ENCODE measurements around the gene CSNK2A3.

CSNK2A3 gene

DNA sequence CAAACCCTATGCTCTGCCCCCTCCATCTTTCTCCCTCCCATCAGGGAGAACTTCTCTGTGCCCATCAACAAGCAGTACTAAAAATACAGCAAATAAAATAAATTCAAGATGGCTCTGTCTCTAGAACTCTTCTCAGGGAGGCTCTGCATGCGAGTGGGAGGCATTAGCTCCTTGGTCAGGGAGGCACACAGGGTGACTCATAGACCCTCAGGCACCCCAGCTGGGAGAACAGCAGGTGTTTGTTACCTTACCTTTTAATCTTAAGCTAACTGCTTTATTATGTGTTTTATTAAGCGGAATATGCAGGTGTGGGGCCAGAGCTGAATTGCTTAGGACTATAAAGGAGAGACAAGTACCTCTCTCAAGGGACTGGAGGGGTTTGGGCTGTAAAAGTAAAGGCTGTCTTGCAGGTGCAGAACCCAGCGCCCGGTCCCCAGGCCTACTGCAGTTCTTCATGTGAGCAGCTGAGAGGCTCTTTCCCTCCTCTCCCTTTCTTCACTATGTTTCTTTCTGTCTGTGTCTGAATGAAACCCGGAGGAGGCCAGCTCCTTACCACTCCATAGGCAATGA, 20.8 kb downstream of the CSNK2A3 start:
- Histone ChIP-seq H3K36me3 (ENCODE audit: control insufficient read depth, insufficient read depth, low read length) (peaks cover 3% of the 10 kb centered on the region), H3K4me1 (ENCODE audit: control insufficient read depth, insufficient read depth, low read length) (peaks cover 3% of the 10 kb centered on the region), H3K9me3 (ENCODE audit: control insufficient read depth, insufficient read depth, low read length) (no peaks in the 10 kb centered on the region), H3K4me3 (ENCODE audit: low read depth, low read length) (no peak overlapping the region), H3K9ac (ENCODE audit: low read depth, low read length) (no peak overlapping the region), H3K27me3 (ENCODE audit: control insufficient read depth, insufficient read depth, low read length) (no peaks in the 10 kb centered on the region)

DNA sequence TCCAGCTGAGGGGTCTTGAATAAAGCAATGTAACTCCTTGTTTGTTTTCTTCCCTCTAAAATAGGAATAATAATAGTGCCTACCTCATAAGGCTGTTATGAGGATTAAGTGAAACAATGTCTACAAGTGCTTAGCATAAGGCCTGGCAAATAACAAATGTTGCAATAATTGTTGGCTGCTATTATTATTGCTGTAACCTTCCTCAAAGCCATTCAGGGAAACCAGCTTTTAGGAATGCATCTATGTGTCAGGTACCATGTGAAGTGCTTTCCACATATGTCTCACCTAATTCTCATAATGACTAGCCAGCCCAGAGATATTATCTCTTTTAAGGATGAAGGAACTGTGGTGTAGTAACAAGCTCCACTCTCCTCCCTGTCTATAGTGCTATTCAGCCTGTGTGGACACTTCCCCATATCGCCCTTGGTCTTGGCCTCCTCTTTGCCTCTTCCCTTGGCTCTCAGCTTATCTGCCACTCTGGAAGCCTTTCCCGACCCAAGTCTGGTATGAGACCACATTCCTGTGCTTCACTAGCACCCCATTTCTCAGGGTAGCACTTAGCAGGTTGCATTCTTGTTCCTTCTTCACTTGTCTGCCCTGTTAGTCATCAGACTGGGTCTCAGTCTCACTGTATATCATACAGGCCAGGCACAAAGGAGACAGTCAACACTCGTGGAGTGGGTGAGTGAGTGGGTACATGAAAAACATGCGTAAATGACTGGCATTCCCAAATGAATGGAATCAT, 23.8 kb downstream of the CSNK2A3 start:
- Histone ChIP-seq H3K9me3 (ENCODE audit: control insufficient read depth, insufficient read depth, low read length) (no peaks in the 10 kb centered on the region), H3K4me1 (ENCODE audit: control insufficient read depth, insufficient read depth, low read length) (peaks cover 3% of the 10 kb centered on the region), H3K4me3 (ENCODE audit: low read depth, low read length) (no peak overlapping the region), H3K36me3 (ENCODE audit: control insufficient read depth, insufficient read depth, low read length) (peaks cover 3% of the 10 kb centered on the region), H3K27me3 (ENCODE audit: control insufficient read depth, insufficient read depth, low read length) (no peaks in the 10 kb centered on the region), H3K9ac (ENCODE audit: low read depth, low read length) (no peak overlapping the region)

DNA sequence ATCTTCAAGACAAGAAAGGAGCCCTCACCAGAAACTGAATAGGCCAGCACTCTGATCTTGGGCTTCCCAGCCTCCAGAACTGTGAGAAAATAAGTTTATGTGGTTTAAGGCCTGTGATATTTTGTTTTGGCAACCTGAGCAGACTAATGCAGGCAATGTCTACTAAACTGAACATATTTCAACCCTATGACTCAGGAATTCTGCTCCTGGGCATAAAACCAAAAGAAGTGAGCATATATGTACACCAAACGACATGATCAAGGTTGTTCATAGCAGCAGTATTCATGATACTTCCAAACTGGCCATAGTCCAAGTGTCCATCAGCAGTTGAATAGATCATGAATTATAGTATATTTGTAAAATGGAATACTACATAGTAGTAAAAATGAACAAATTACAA, 29.0 kb downstream of the CSNK2A3 start:
- Histone ChIP-seq H3K9ac (ENCODE audit: low read depth, low read length) (no peak overlapping the region), H3K4me3 (ENCODE audit: low read depth, low read length) (no peak overlapping the region), H3K4me1 (ENCODE audit: control insufficient read depth, insufficient read depth, low read length) (no peaks in the 10 kb centered on the region), H3K27me3 (ENCODE audit: control insufficient read depth, insufficient read depth, low read length) (no peaks in the 10 kb centered on the region), H3K9me3 (ENCODE audit: control insufficient read depth, insufficient read depth, low read length) (no peaks in the 10 kb centered on the region), H3K36me3 (ENCODE audit: control insufficient read depth, insufficient read depth, low read length) (no peaks in the 10 kb centered on the region)

DNA sequence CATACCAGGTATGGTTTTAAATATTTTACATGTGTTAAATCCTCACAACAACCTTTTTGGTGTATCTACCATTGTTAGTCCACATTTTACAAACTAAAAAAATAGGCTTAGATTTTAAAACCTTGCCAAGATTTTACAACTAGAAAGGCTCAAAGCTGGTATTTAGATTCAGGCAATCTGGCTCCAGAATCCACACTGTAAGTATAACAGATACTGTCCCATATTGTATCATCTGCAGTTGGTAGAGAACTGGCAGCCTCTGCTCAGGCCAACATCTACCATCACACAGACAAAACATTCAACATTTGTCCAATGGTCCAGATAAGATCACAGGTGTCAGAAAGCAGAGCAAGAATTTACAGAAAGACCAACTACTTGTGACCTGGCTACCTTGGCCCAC, 30.9 kb downstream of the CSNK2A3 start:
- Histone ChIP-seq H3K9me3 (ENCODE audit: control insufficient read depth, insufficient read depth, low read length) (no peaks in the 10 kb centered on the region), H3K9ac (ENCODE audit: low read depth, low read length) (no peak overlapping the region), H3K27me3 (ENCODE audit: control insufficient read depth, insufficient read depth, low read length) (no peaks in the 10 kb centered on the region), H3K36me3 (ENCODE audit: control insufficient read depth, insufficient read depth, low read length) (no peaks in the 10 kb centered on the region), H3K4me1 (ENCODE audit: control insufficient read depth, insufficient read depth, low read length) (no peaks in the 10 kb centered on the region), H3K4me3 (ENCODE audit: low read depth, low read length) (no peak overlapping the region)

- H3K36me3 ChIP-seq (ENCODE audit: control insufficient read depth, insufficient read depth, low read length): no peaks in the 10 kb centered on the region
- H3K9me3 ChIP-seq (ENCODE audit: control insufficient read depth, insufficient read depth, low read length): no peaks in the 10 kb centered on the region
- H3K27me3 ChIP-seq (ENCODE audit: control insufficient read depth, insufficient read depth, low read length): no peaks in the 10 kb centered on the region
- no peak overlapping the region for H3K4me3 ChIP-seq (ENCODE audit: low read depth, low read length)
- H3K9ac ChIP-seq (ENCODE audit: low read depth, low read length): no peak overlapping the region
- H3K4me1 ChIP-seq (ENCODE audit: control insufficient read depth, insufficient read depth, low read length): no peaks in the 10 kb centered on the region
These were observed 32.2 kb downstream of the CSNK2A3 start for GRCh38 chr11:11320825-11321224.

DNA sequence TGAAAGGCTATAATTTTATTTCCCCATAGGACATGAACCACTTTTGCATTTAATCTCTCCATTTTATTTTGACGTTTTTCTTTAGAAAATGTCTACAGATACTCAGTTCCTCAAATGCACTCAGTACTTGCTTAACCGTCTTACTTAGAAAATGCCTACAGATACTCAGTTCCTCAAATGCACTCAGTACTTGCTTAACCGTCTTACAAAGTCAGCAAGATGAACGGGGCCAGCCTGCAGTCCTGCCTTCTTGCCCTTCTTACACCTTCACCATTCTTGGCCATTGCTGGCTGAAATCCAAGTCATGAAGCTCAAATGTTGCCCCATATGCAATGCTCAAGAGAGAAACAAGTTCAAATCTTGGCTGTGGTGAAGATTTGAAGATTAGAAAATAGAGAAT, 34.1 kb downstream of the CSNK2A3 start:
- H3K27me3 ChIP-seq (ENCODE audit: control insufficient read depth, insufficient read depth, low read length): no peaks in the 10 kb centered on the region

GRCh38 chr11:11318461-11318860, 34.6 kb downstream of the CSNK2A3 start:
- Histone ChIP-seq H3K27me3 (ENCODE audit: control insufficient read depth, insufficient read depth, low read length) (no peaks in the 10 kb centered on the region), H3K9ac (ENCODE audit: low read depth, low read length) (no peak overlapping the region), H3K9me3 (ENCODE audit: control insufficient read depth, insufficient read depth, low read length) (no peaks in the 10 kb centered on the region), H3K4me3 (ENCODE audit: low read depth, low read length) (no peak overlapping the region), H3K36me3 (ENCODE audit: control insufficient read depth, insufficient read depth, low read length) (no peaks in the 10 kb centered on the region), H3K4me1 (ENCODE audit: control insufficient read depth, insufficient read depth, low read length) (no peaks in the 10 kb centered on the region)

More for the DNA sequence above, 34.1 kb downstream of the CSNK2A3 start:
- Histone ChIP-seq H3K9me3 (ENCODE audit: control insufficient read depth, insufficient read depth, low read length) (no peaks in the 10 kb centered on the region), H3K4me1 (ENCODE audit: control insufficient read depth, insufficient read depth, low read length) (no peaks in the 10 kb centered on the region), H3K36me3 (ENCODE audit: control insufficient read depth, insufficient read depth, low read length) (no peaks in the 10 kb centered on the region), H3K9ac (ENCODE audit: low read depth, low read length) (no peak overlapping the region), H3K4me3 (ENCODE audit: low read depth, low read length) (no peak overlapping the region)

- Histone ChIP-seq H3K4me1 (ENCODE audit: control insufficient read depth, insufficient read depth, low read length) (no peaks in the 10 kb centered on the region), H3K9me3 (ENCODE audit: control insufficient read depth, insufficient read depth, low read length) (no peaks in the 10 kb centered on the region), H3K9ac (ENCODE audit: low read depth, low read length) (no peak overlapping the region), H3K27me3 (ENCODE audit: control insufficient read depth, insufficient read depth, low read length) (no peaks in the 10 kb centered on the region), H3K36me3 (ENCODE audit: control insufficient read depth, insufficient read depth, low read length) (no peaks in the 10 kb centered on the region), H3K4me3 (ENCODE audit: low read depth, low read length) (no peak overlapping the region)
These were observed 36.3 kb downstream of the CSNK2A3 start for GRCh38 chr11:11316651-11317230.

- Histone ChIP-seq H3K27me3 (ENCODE audit: control insufficient read depth, insufficient read depth, low read length) (no peaks in the 10 kb centered on the region), H3K4me3 (ENCODE audit: low read depth, low read length) (no peak overlapping the region), H3K9me3 (ENCODE audit: control insufficient read depth, insufficient read depth, low read length) (no peaks in the 10 kb centered on the region)
These were observed 39.0 kb downstream of the CSNK2A3 start for GRCh38 chr11:11313902-11314692.

GRCh38 chr11:11313426-11313825, 39.6 kb downstream of the CSNK2A3 start:
- Histone ChIP-seq H3K36me3 (ENCODE audit: control insufficient read depth, insufficient read depth, low read length) (no peaks in the 10 kb centered on the region), H3K4me3 (ENCODE audit: low read depth, low read length) (no peak overlapping the region), H3K27me3 (ENCODE audit: control insufficient read depth, insufficient read depth, low read length) (no peaks in the 10 kb centered on the region), H3K9me3 (ENCODE audit: control insufficient read depth, insufficient read depth, low read length) (no peaks in the 10 kb centered on the region), H3K9ac (ENCODE audit: low read depth, low read length) (no peak overlapping the region), H3K4me1 (ENCODE audit: control insufficient read depth, insufficient read depth, low read length) (no peaks in the 10 kb centered on the region)

More at GRCh38 chr11:11313902-11314692, 39.0 kb downstream of the CSNK2A3 start:
- Histone ChIP-seq H3K36me3 (ENCODE audit: control insufficient read depth, insufficient read depth, low read length) (no peaks in the 10 kb centered on the region), H3K9ac (ENCODE audit: low read depth, low read length) (no peak overlapping the region), H3K4me1 (ENCODE audit: control insufficient read depth, insufficient read depth, low read length) (no peaks in the 10 kb centered on the region)

GRCh38 chr11:11312738-11313137, 40.3 kb downstream of the CSNK2A3 start:
- Histone ChIP-seq H3K9ac (ENCODE audit: low read depth, low read length) (no peak overlapping the region), H3K36me3 (ENCODE audit: control insufficient read depth, insufficient read depth, low read length) (no peaks in the 10 kb centered on the region), H3K4me1 (ENCODE audit: control insufficient read depth, insufficient read depth, low read length) (no peaks in the 10 kb centered on the region), H3K4me3 (ENCODE audit: low read depth, low read length) (no peak overlapping the region), H3K9me3 (ENCODE audit: control insufficient read depth, insufficient read depth, low read length) (no peaks in the 10 kb centered on the region), H3K27me3 (ENCODE audit: control insufficient read depth, insufficient read depth, low read length) (no peaks in the 10 kb centered on the region)
